BE2C (cell line): Measurements from ENCODE around the gene NOL4L.

Experiments used
- DNase-seq: peaks from one replicate; pipeline ENCODE4 v3.0.0-alpha.2; 2020
- H3K27me3 ChIP-seq: fragments of 250-450 bp; sonication (Bioruptor Pico); 2 replicates; pipeline ENCODE4 v1.5.1; 2020; ENCODE audit warnings: mild to moderate bottlenecking
- H3K36me3 ChIP-seq: fragments of 250-450 bp; sonication (Bioruptor Pico); 2 replicates; pipeline ENCODE4 v1.5.1; 2020; ENCODE audit warnings: mild to moderate bottlenecking
- H3K4me1 ChIP-seq: fragments of 250-450 bp; sonication (Bioruptor Pico); 2 replicates; pipeline ENCODE4 v1.5.1; 2020
- H3K4me3 ChIP-seq: 2 replicates; pipeline ENCODE4 v1.5.1; 2011; ENCODE audit warnings: low read depth, low read length
- H3K9me3 ChIP-seq: fragments of 250-450 bp; sonication (Bioruptor Pico); 2 replicates; pipeline ENCODE4 v1.5.1; 2020
- CTCF ChIP-seq: IDR thresholded peaks from 2 replicates; pipeline ENCODE4 v1.5.1; 2012; ENCODE audit warnings: mild to moderate bottlenecking, low read depth, low read length

The NOL4L gene

GRCh38 chr20:32544260-32544722 lies 40.8 kb downstream of the NOL4L start:
- Histone ChIP-seq H3K4me3 (no peak overlapping the region), H3K9me3 (no peaks in the 10 kb centered on the region), H3K36me3 (no peaks in the 10 kb centered on the region), H3K4me1 (peaks cover 6% of the 10 kb centered on the region), H3K27me3 (no peaks in the 10 kb centered on the region)
- no peak for TF ChIP-seq CTCF
- DNase-seq = no peak

- Histone ChIP-seq H3K9me3 (no peaks in the 10 kb centered on the region), H3K4me1 (peaks cover 6% of the 10 kb centered on the region), H3K4me3 (no peak overlapping the region), H3K27me3 (no peaks in the 10 kb centered on the region), H3K36me3 (no peaks in the 10 kb centered on the region)
- no peak for DNase-seq
- no peak for TF ChIP-seq CTCF
Measured at GRCh38 chr20:32543570-32544259, 41.4 kb downstream of the NOL4L start.

- no peaks in the 10 kb centered on the region for H3K9me3 ChIP-seq
- no peak overlapping the region for H3K4me3 ChIP-seq
- H3K4me1 ChIP-seq = peaks cover 9% of the 10 kb centered on the region
- TF ChIP-seq CTCF = no peak
- H3K36me3 ChIP-seq = no peaks in the 10 kb centered on the region
- no peak for DNase-seq
- H3K27me3 ChIP-seq = no peaks in the 10 kb centered on the region
Measured at GRCh38 chr20:32542259-32542615, 42.9 kb downstream of the NOL4L start.

GRCh38 chr20:32541323-32542258 lies 43.5 kb downstream of the NOL4L start:
- Histone ChIP-seq H3K4me3 (no peak overlapping the region), H3K36me3 (no peaks in the 10 kb centered on the region), H3K9me3 (no peaks in the 10 kb centered on the region), H3K27me3 (no peaks in the 10 kb centered on the region), H3K4me1 (peaks cover 9% of the 10 kb centered on the region)
- no peak for TF ChIP-seq CTCF
- no peak for DNase-seq

- Histone ChIP-seq H3K27me3 (no peaks in the 10 kb centered on the region), H3K9me3 (no peaks in the 10 kb centered on the region), H3K36me3 (no peaks in the 10 kb centered on the region), H3K4me3 (no peak overlapping the region), H3K4me1 (peaks cover 16% of the 10 kb centered on the region)
- no peak for DNase-seq
- no peak for TF ChIP-seq CTCF
Measured at GRCh38 chr20:32539817-32540675, 45.1 kb downstream of the NOL4L start.
